SH-SY5Y (cell line): ENCODE results near the gene IFNA17.
"Not testable (repeated sequence)": the region's sequence is repeated elsewhere in the genome, so short reads cannot be mapped to it uniquely, and the experiment has no call there.

Experiments used
- GATA2 ChIP-seq: IDR thresholded peaks from 2 replicates; pipeline ENCODE4 v1.6.1; 2011; ENCODE audit warnings: mild to moderate bottlenecking, low read depth, low read length
- GATA3 ChIP-seq: IDR thresholded peaks from 2 replicates; pipeline ENCODE4 v1.6.1; 2011; ENCODE audit warnings: low read depth, mild to moderate bottlenecking, low read length, moderate library complexity

The IFNA17 gene

GRCh38 chr9:21210311-21210710 is 17.7 kb downstream of the IFNA17 start:
- TF ChIP-seq GATA2 = no peak
- TF ChIP-seq GATA3 = no peak

- not testable (repeated sequence) for TF ChIP-seq GATA3, GATA2
Measured at GRCh38 chr9:21207043-21207442, 21.0 kb downstream of the IFNA17 start, which contains the start of gene IFNA10. TSS of gene IFNA10 (minus strand) at chr9:21207143. CDS start at chr9:21207097, 46 bp downstream.

GRCh38 chr9:21205204-21205603 is 22.8 kb downstream of the IFNA17 start:
- TF ChIP-seq GATA3 (no peak), GATA2 (no peak)

- TF ChIP-seq GATA3, GATA2: not testable (repeated sequence)
Measured at GRCh38 chr9:21202105-21202504, 25.9 kb downstream of the IFNA17 start, which contains the start of gene IFNA7. TSS of gene IFNA7 (minus strand) at chr9:21202205. CDS start at chr9:21202165, 40 bp downstream.

GRCh38 chr9:21187487-21187886 is 40.5 kb downstream of the IFNA17 start, which contains the start of gene IFNA4:
TSS of gene IFNA4 (minus strand) at chr9:21187587. CDS start at chr9:21187531, 56 bp downstream.
- TF ChIP-seq GATA3, GATA2: not testable (repeated sequence)
